ENCODE results near the gene PCDHA1.

DNA sequence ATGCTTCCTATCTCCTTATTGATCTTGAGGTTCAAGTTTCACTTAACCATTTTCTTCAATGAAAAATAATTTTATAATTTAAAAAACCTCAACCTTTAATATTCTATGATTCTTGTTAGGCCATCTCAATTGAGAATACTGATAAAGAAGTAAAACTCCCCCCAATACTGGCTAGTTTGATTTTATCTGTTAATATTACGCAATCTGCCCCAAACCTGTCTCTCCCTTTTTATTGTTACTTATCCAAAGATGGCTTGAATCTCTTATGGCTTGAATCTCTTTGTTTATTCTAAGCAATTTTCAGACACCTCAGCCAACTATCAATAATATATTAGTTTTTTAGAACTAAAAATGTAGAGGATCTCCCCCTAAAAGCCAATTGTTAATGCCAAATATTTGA, 176.2 kb downstream of the PCDHA1 start:
- no peak for TF ChIP-seq POLR2AphosphoS5 (IDR thresholded peaks at IDR 0.05; ENCODE audit: low read depth, low read length)
- no peak for TF ChIP-seq CTCF (IDR thresholded peaks at IDR 0.05)
- TF ChIP-seq SIN3A (IDR thresholded peaks at IDR 0.05; ENCODE audit: borderline replicate concordance, insufficient read depth, low read depth, low read length), result no peak
